H1 (cell line): ENCODE measurements around the gene F8. TPM values are rescaled to one million over a fixed set of nuclear protein-coding genes. Genes with fewer than 3 reads are reported as not detected.

Experiments
- CTCF ChIA-PET: fragments of 300-600 bp; sonication (Branson Sonifier 250); formaldehyde crosslinking; loops from one replicate; lab custom pipeline; 2021; ENCODE audit not compliant: partially characterized antibody; lab: Charles Lee
- POLR2A ChIA-PET: fragments of 300-600 bp; sonication (Branson Sonifier 250); formaldehyde crosslinking; loops from one replicate; lab custom pipeline; 2021; ENCODE audit warnings: inconsistent platforms; ENCODE audit not compliant: partially characterized antibody; lab: Charles Lee
- DNase-seq, 2 experiments: peaks; one replicate each; pipeline versions ENCODE4 v3.0.0 to v3.0.0-alpha.2; 2010 to 2022; ENCODE audit warnings: low spot score in 2 of 2, low read depth in 1 of 2, mixed read lengths in 1 of 2
- FAIRE-seq: peaks from 2 replicates; lab custom pipeline; 2011; peaks lifted over from hg19 to GRCh38; lab: Jason Lieb, UNC
- H2AFZ ChIP-seq: 2 replicates; pipeline ENCODE4 v1.8.1; 2012; ENCODE audit warnings: low read length, inconsistent platforms
- H2AK5ac ChIP-seq: 2 replicates; pipeline ENCODE4 v1.6.1; 2013; ENCODE audit warnings: low read depth, low read length
- H2BK120ac ChIP-seq: replicated peaks from 2 replicates; pipeline ENCODE3; 2013; ENCODE audit warnings: low read depth, low read length, inconsistent platforms
- H2BK12ac ChIP-seq: 2 replicates; pipeline ENCODE4 v1.6.1; 2013; ENCODE audit warnings: low read depth, low read length
- H2BK15ac ChIP-seq: 2 replicates; pipeline ENCODE4 v1.6.1; 2013; ENCODE audit warnings: low read length
- H2BK20ac ChIP-seq: 2 replicates; pipeline ENCODE4 v1.6.1; 2013; ENCODE audit warnings: low read length
- H2BK5ac ChIP-seq: 2 replicates; pipeline ENCODE4 v1.6.1; 2013; ENCODE audit warnings: low read depth, low read length
- H3K14ac ChIP-seq: 2 replicates; pipeline ENCODE4 v1.6.1; 2013; ENCODE audit warnings: inconsistent platforms; ENCODE audit not compliant: insufficient read length
- H3K18ac ChIP-seq: 2 replicates; pipeline ENCODE4 v1.6.1; 2013; ENCODE audit warnings: low read length; ENCODE audit errors: extremely low read depth
- H3K23ac ChIP-seq: 2 replicates; pipeline ENCODE4 v1.6.1; 2013; ENCODE audit warnings: inconsistent platforms; ENCODE audit not compliant: insufficient read length
- H3K23me2 ChIP-seq: 2 replicates; pipeline ENCODE4 v1.6.1; 2013; ENCODE audit warnings: low read depth, low read length
- H3K27ac ChIP-seq: 2 replicates; pipeline ENCODE4 v1.6.1; 2011; ENCODE audit warnings: low read depth, low read length, inconsistent platforms
- H3K27me3 ChIP-seq, 4 experiments: replicated peaks in 1 of 4; 1 replicate in 1 of 4; 2 replicates in 3 of 4; pipeline versions ENCODE4 v1.6.1 to v1.8.1; 2011 to 2013; ENCODE audit warnings: low read length in 3 of 4, mild to moderate bottlenecking in 3 of 4, inconsistent platforms in 2 of 4, mixed read lengths in 2 of 4, moderate library complexity in 1 of 4; ENCODE audit not compliant: control insufficient read depth in 3 of 4, insufficient read depth in 3 of 4; ENCODE audit errors: extremely low read depth in 1 of 4
- H3K36me3 ChIP-seq, 4 experiments: 2 replicates each; pipeline versions ENCODE4 v1.6.1 to v1.8.1; 2011 to 2013; ENCODE audit warnings: mild to moderate bottlenecking in 4 of 4, low read length in 3 of 4, moderate library complexity in 2 of 4, control low read depth in 1 of 4, inconsistent platforms in 1 of 4; ENCODE audit not compliant: insufficient read depth in 4 of 4, control insufficient read depth in 2 of 4
- H3K4ac ChIP-seq: replicated peaks from 2 replicates; pipeline ENCODE3; 2013; ENCODE audit warnings: low read length, low read depth, mixed read lengths, inconsistent platforms; ENCODE audit not compliant: insufficient read length
- H3K4me1 ChIP-seq, 4 experiments: replicated peaks in 1 of 4; 1 replicate in 1 of 4; 2 replicates in 3 of 4; pipeline versions ENCODE4 v1.6.1 to v1.8.1; 2011 to 2013; ENCODE audit warnings: low read length in 3 of 4, inconsistent platforms in 2 of 4, mixed read lengths in 1 of 4; ENCODE audit not compliant: insufficient read depth in 4 of 4, control insufficient read depth in 3 of 4
- H3K4me2 ChIP-seq, 2 experiments: 2 replicates each; pipeline versions ENCODE4 v1.6.1 to v1.8.1; 2011 to 2013; ENCODE audit warnings: low read depth in 2 of 2, low read length in 2 of 2, control low read depth in 1 of 2, inconsistent platforms in 1 of 2, mild to moderate bottlenecking in 1 of 2; ENCODE audit not compliant: insufficient read depth in 1 of 2
- H3K4me3 ChIP-seq, 4 experiments: fragments of 200-600, 300-600 bp in 1 of 4; sonication (generic), shearing (Covaris generic), sonication (Bioruptor Twin) in 1 of 4; 2 replicates each; pipeline versions ENCODE4 v1.5.1 to v1.8.1; 2011 to 2016; ENCODE audit warnings: low read length in 4 of 4, low read depth in 3 of 4, control low read depth in 2 of 4, inconsistent platforms in 2 of 4, mild to moderate bottlenecking in 2 of 4, mixed read lengths in 1 of 4, moderate library complexity in 1 of 4; ENCODE audit not compliant: insufficient read depth in 2 of 4; ENCODE audit errors: extremely low read depth in 1 of 4
- H3K56ac ChIP-seq: replicated peaks from 2 replicates; pipeline ENCODE3; 2013; ENCODE audit warnings: low read depth, mild to moderate bottlenecking, mixed read lengths, low read length, inconsistent platforms; ENCODE audit not compliant: insufficient read length
- H3K79me1 ChIP-seq: 2 replicates; pipeline ENCODE4 v1.6.1; 2013; ENCODE audit warnings: low read depth, low read length, control low read depth
- H3K79me2 ChIP-seq, 2 experiments: 2 replicates each; pipeline versions ENCODE4 v1.6.1 to v1.8.1; 2012 to 2013; ENCODE audit warnings: low read length in 2 of 2, mild to moderate bottlenecking in 2 of 2, inconsistent platforms in 1 of 2; ENCODE audit not compliant: insufficient read depth in 2 of 2, control insufficient read depth in 1 of 2
- H3K9ac ChIP-seq, 4 experiments: replicated peaks in 1 of 4; 1 replicate in 1 of 4; 2 replicates in 3 of 4; pipeline versions ENCODE4 v1.6.1 to v1.8.1; 2011 to 2013; ENCODE audit warnings: low read depth in 3 of 4, low read length in 3 of 4, control low read depth in 2 of 4, mild to moderate bottlenecking in 2 of 4, moderate library complexity in 2 of 4, inconsistent platforms in 1 of 4; ENCODE audit errors: extremely low read depth in 1 of 4
- H3K9me3 ChIP-seq, 2 experiments: 2 replicates each; pipeline versions ENCODE4 v1.6.1 to v1.8.1; 2012 to 2013; ENCODE audit warnings: mild to moderate bottlenecking in 2 of 2, moderate library complexity in 2 of 2, control low read depth in 1 of 2, inconsistent platforms in 1 of 2, low read depth in 1 of 2, low read length in 1 of 2, mixed read lengths in 1 of 2; ENCODE audit not compliant: insufficient read depth in 2 of 2
- H4K20me1 ChIP-seq, 2 experiments: replicated peaks in 1 of 2; 2 replicates each; pipeline versions ENCODE3 to v1.8.1; 2011 to 2013; ENCODE audit warnings: inconsistent platforms in 2 of 2, low read length in 2 of 2, mild to moderate bottlenecking in 1 of 2; ENCODE audit not compliant: insufficient read depth in 2 of 2, control insufficient read depth in 1 of 2
- H4K5ac ChIP-seq: 2 replicates; pipeline ENCODE4 v1.6.1; 2013; ENCODE audit warnings: low read length, low read depth, mixed read lengths, inconsistent platforms; ENCODE audit not compliant: insufficient read length
- H4K8ac ChIP-seq: 2 replicates; pipeline ENCODE4 v1.8.0; 2013; ENCODE audit warnings: mild to moderate bottlenecking, moderate library complexity, low read length, inconsistent platforms; ENCODE audit not compliant: insufficient read depth; ENCODE audit errors: extremely low read depth
- H4K91ac ChIP-seq: replicated peaks from 2 replicates; pipeline ENCODE3; 2013; ENCODE audit warnings: low read length, mixed read lengths, inconsistent platforms; ENCODE audit not compliant: insufficient read length
- BCL11A ChIP-seq, 2 experiments: IDR thresholded peaks; one replicate each; pipeline ENCODE4 v1.6.1; 2011; ENCODE audit warnings: low read depth in 2 of 2, low read length in 2 of 2, mild to moderate bottlenecking in 2 of 2
- BRCA1 ChIP-seq: IDR thresholded peaks from 2 replicates; pipeline ENCODE4 v1.6.1; 2012; ENCODE audit warnings: low read depth, low read length, improper control_type of control experiment
- CBX5 ChIP-seq: fragments of 300-800, 300-1000 bp; sonication (generic); IDR thresholded peaks from 2 replicates; pipeline ENCODE4 v1.7.1; 2016; ENCODE audit warnings: antibody characterized with exemption, low read length, low read depth
- FOSL1 ChIP-seq: IDR thresholded peaks from 2 replicates; pipeline ENCODE4 v1.6.1; 2011; ENCODE audit warnings: mild to moderate bottlenecking, low read depth, low read length, moderate library complexity; ENCODE audit not compliant: insufficient read depth
- POLR2A ChIP-seq, 2 experiments: IDR thresholded peaks; 1 replicate in 1 of 2; 2 replicates in 1 of 2; pipeline ENCODE4 v1.6.1; 2011; ENCODE audit warnings: low read depth in 2 of 2, low read length in 2 of 2, mild to moderate bottlenecking in 2 of 2; ENCODE audit errors: control extremely low read depth in 1 of 2
- RBBP5 ChIP-seq: IDR thresholded peaks from 2 replicates; pipeline ENCODE4 v1.7.1; 2012; ENCODE audit warnings: low read depth, mild to moderate bottlenecking, inconsistent platforms, low read length, moderate library complexity, borderline replicate concordance
- RFX5 ChIP-seq: IDR thresholded peaks from 2 replicates; pipeline ENCODE4 v1.6.1; 2011; ENCODE audit warnings: low read depth, low read length, improper control_type of control experiment, borderline replicate concordance
- RXRA ChIP-seq: IDR thresholded peaks from 2 replicates; pipeline ENCODE4 v1.6.1; 2011; ENCODE audit warnings: low read depth, mild to moderate bottlenecking, low read length, moderate library complexity; ENCODE audit not compliant: insufficient read depth
- SIRT6 ChIP-seq: IDR thresholded peaks from one replicate; pipeline ENCODE4 v1.7.1; 2012; ENCODE audit warnings: low read length, inconsistent platforms
- SP2 ChIP-seq: IDR thresholded peaks from 2 replicates; pipeline ENCODE4 v1.6.1; 2012; ENCODE audit warnings: mild to moderate bottlenecking, low read length, inconsistent platforms
- TAF7 ChIP-seq: optimal IDR thresholded peaks from 2 replicates; pipeline ENCODE3; 2011; ENCODE audit warnings: low read depth, mild to moderate bottlenecking, inconsistent platforms, low read length, moderate library complexity, borderline replicate concordance
- USF2 ChIP-seq: IDR thresholded peaks from 2 replicates; pipeline ENCODE4 v1.6.1; 2011; ENCODE audit warnings: low read length, improper control_type of control experiment
- YY1 ChIP-seq: IDR thresholded peaks from 2 replicates; pipeline ENCODE4 v1.6.1; 2011; ENCODE audit warnings: low read depth, mild to moderate bottlenecking, low read length
- WGBS, 2 experiments: shearing (Covaris generic) in 1 of 2; methylation state at CpG; one replicate each; pipeline versions ENCODE4 v1.1.6 to v1.1.7; 2013 to 2015; ENCODE audit warnings: low lambda C conversion rate in 2 of 2, mixed read lengths in 2 of 2, inconsistent platforms in 1 of 2, low coverage in 1 of 2, missing lambda C conversion rate in 1 of 2; ENCODE audit not compliant: insufficient replicate concordance in 2 of 2, insufficient coverage in 1 of 2, insufficient read length in 1 of 2; ENCODE audit errors: extremely low coverage in 1 of 2, missing lambda C conversion rate in 1 of 2; 5-methylcytosine and 5-hydroxymethylcytosine counted together
- polyA plus RNA-seq, 7 experiments: library from polyadenylated mRNA; depleted of rRNA in 3 of 7; stranded (reverse) in 5 of 7; unstranded in 2 of 7; fragments of >200 nt in 5 of 7; fragments of 200-250 nt in 2 of 7; gene quantifications; 1 replicate in 5 of 7; 2 replicates in 1 of 7; 4 replicates in 1 of 7; pipeline versions ENCODE4 v1.2.1 to v1.2.3, GENCODE V29; 2011 to 2013; ENCODE audit warnings: missing spikeins in 2 of 7, mixed read lengths in 2 of 7
- total RNA-seq: library from RNA; stranded (reverse); fragmentation: NEBNext Ultra II Directional; extraction: Animal tissue kit (Norgen Biotek cat#: 25700); gene quantifications from 2 replicates; pipeline ENCODE4 v1.2.1, GENCODE V29; 2021

F8 gene
- total and polyA plus RNA-seq, 2 of the 8 experiments (the other 6 are each of a cell fraction or from before 2014, with no cell fraction given), result 1.1 to 2.6 TPM

- peaks cover 0 to 22% of the 10 kb centered on the region in 2 experiments; a peak in 2 of 4 replicates for H3K79me2 ChIP-seq
- no peak overlapping the region for H2BK15ac ChIP-seq
- H4K91ac ChIP-seq, result no peak overlapping the region
- no peaks in the 10 kb centered on the region for H4K20me1 ChIP-seq
- H3K4me3 ChIP-seq, result no peak overlapping the region
- H3K14ac ChIP-seq, result no peak overlapping the region
- H3K4me2 ChIP-seq, result no peak overlapping the region; a peak in 1 of 4 replicates
- H3K27me3 ChIP-seq, result no peaks in the 10 kb centered on the region
- peaks cover 0 to under 1% (median 0%) of the 10 kb centered on the region in 4 experiments; a peak in 2 of 8 replicates for H3K36me3 ChIP-seq
- no peak overlapping the region for H3K27ac ChIP-seq
- H3K23me2 ChIP-seq, result peaks cover 3% of the 10 kb centered on the region; the same call in 1 of the 2 replicates
- H2BK12ac ChIP-seq, result no peak overlapping the region
- WGBS, 2 experiments, result 96% methylated on average over 2 of the region's 2 CpGs; no CpG with 5 or more reads in 1 of the 2 experiments
- DNase-seq, result no peak
- H3K18ac ChIP-seq, result no peak overlapping the region
- H2AK5ac ChIP-seq, result no peak overlapping the region
- H2BK120ac ChIP-seq, result no peak overlapping the region
- no peak overlapping the region for H3K9ac ChIP-seq
- no peaks in the 10 kb centered on the region for H3K9me3 ChIP-seq
- H4K8ac ChIP-seq, result no peak overlapping the region
- peaks cover 0 to 3% (median under 1%) of the 10 kb centered on the region in 4 experiments; a peak in 2 of 7 replicates for H3K4me1 ChIP-seq
- no peak overlapping the region for H3K23ac ChIP-seq
- no peak overlapping the region for H2BK20ac ChIP-seq
- no peak for FAIRE-seq
- ChIA-PET CTCF (interaction anchor here (0.6 to 0.7 kb wide), 2 partner anchors 9 to 20 kb away, joined by 3 read pairs; no protein-coding TSS in a partner anchor), POLR2A (interaction anchor here (1.4 kb wide), 1 partner anchor 20 kb away, joined by 3 read pairs; no protein-coding TSS in a partner anchor)
- H3K56ac ChIP-seq, result no peak overlapping the region
- no peaks in the 10 kb centered on the region for H3K79me1 ChIP-seq
- H4K5ac ChIP-seq, result no peak overlapping the region
- H2AFZ ChIP-seq, result no peak overlapping the region
- no peak overlapping the region for H3K4ac ChIP-seq
- H2BK5ac ChIP-seq, result no peak overlapping the region
- no peak for TF ChIP-seq RXRA
- no peak for TF ChIP-seq USF2
- no peak for TF ChIP-seq RBBP5
- no peak for TF ChIP-seq POLR2A (IDR thresholded peaks at IDR 0.05; ENCODE audit: control extremely low read depth in 1 of 2, low read depth in 2 of 2, low read length in 2 of 2)
- no peak for TF ChIP-seq SP2
- no peak for TF ChIP-seq CBX5
- TF ChIP-seq BCL11A (IDR thresholded peaks at IDR 0.05; ENCODE audit: low read depth in 2 of 2, low read length in 2 of 2), result no peak
- TF ChIP-seq BRCA1, result no peak
- TF ChIP-seq RFX5, result no peak
- no peak for TF ChIP-seq SIRT6
- no peak for TF ChIP-seq YY1
- no peak for TF ChIP-seq TAF7
- no peak for TF ChIP-seq FOSL1
These were observed 6.4 kb upstream of the F8 start for GRCh38 chrX:155028877-155029291.
